HG03066 (cell line): ENCODE results near the gene KCNA1.
"Not testable (repeated sequence)": the region's sequence is repeated elsewhere in the genome, so short reads cannot be mapped to it uniquely, and the experiment has no call there.

ENCODE experiments used
- ATAC-seq: cut with Tn5 transposase; IDR thresholded peaks from one replicate; pipeline ENCODE4 v1.9.1; 2021; ENCODE audit warnings: low read depth; ENCODE audit not compliant: unreplicated experiment

KCNA1 gene

GRCh38 chr12:4909734-4910501 lies at the start of gene KCNA1:
Gene KCNA1 (plus strand): TSS chr12:4909905. CDS start chr12:4911379, 1,474 bp downstream.
- ATAC-seq: no peak

DNA sequence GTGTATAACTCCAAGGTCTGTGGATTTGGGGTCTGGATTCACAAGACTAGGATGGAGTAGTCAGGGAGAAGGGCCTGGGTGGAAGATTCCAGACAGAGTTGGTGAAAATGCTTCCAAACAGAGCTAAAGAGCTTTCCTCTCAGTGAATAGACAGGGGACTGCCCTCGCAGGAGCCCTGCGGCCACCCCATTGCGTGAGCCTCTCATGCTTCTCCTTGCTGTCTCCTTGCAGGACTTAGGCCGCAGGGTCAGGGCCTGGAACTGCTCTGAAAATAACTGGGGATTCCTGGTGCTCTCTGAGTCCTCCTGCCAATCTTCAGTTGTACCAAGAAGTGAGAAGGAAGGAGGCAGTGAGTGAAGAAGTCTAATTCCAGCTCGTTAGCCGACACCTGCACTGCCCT lies 49.0 kb upstream of the KCNA1 start:
- ATAC-seq: no peak

- ATAC-seq: no peak
Measured at GRCh38 chr12:4862809-4863208, 46.9 kb upstream of the KCNA1 start.

GRCh38 chr12:4864575-4864974 lies 45.1 kb upstream of the KCNA1 start:
- ATAC-seq: no peak

DNA sequence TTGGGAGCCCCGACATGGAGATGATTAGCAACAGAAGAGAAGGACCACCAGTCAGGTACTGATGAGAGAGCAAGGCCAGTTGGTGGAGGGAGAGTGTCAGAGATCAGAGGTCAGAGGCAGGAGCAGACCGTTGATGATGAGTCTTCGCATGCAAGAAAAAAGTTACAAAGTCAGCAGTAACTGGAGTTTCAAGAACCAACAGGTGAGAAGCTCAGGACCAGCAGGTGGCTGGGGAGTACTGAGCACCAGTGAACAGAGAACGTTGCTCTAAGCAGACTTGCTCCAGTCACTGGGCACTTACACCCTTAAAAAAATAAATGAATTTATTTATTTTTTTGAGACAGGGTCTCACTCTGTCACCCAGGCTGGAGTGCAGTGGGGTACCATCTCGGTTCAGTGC lies 44.5 kb upstream of the KCNA1 start:
- ATAC-seq: no peak

- no peak for ATAC-seq
Measured at GRCh38 chr12:4866299-4866698, 43.4 kb upstream of the KCNA1 start.

DNA sequence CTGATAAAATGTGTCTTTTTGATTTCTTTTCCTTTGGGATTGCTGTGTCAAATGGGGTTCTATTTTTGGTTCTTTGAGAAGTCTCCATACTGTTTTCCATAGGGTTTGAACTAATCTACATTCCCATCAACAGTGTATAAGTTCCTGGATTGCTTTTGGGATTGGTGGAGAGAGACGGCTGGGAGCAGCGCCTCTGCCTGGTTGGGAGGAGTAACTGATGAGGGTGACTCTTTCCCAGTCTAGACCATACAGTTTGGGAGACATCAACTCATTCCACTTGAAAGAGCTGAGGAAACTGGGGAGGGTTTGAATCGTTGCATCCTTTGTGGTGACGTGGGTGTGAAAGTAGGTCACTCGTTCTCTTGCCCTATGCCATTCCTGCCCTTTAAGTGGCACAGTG lies 42.3 kb upstream of the KCNA1 start:
- no peak for ATAC-seq

GRCh38 chr12:4870423-4870822 lies 39.3 kb upstream of the KCNA1 start:
- ATAC-seq: no peak

GRCh38 chr12:4871514-4871913 lies 38.2 kb upstream of the KCNA1 start:
- ATAC-seq: no peak

GRCh38 chr12:4873947-4874346 lies 35.8 kb upstream of the KCNA1 start:
- no peak for ATAC-seq

DNA sequence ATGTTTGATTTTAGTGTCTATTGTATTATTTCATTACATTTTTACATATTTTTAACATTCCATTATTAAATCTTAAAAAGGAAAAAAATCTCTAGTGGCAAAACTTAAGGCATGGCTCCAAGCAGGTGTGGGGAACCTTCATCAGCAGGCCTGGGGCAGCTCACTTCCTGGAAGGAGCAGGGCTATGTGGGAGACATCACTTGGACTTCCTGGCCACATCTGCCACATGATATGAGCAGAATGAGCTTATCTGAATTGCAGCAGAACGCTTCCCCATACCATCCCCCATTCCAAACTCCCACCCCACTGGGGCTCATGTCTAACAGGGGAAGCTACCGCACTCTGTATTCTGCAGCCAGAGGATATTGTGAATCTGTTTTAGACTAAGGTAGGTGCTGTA lies 35.0 kb upstream of the KCNA1 start:
- ATAC-seq: no peak

GRCh38 chr12:4879481-4879880 lies 30.2 kb upstream of the KCNA1 start:
- not testable (repeated sequence) for ATAC-seq

GRCh38 chr12:4881266-4882064 lies 28.2 kb upstream of the KCNA1 start:
- ATAC-seq: no peak

DNA sequence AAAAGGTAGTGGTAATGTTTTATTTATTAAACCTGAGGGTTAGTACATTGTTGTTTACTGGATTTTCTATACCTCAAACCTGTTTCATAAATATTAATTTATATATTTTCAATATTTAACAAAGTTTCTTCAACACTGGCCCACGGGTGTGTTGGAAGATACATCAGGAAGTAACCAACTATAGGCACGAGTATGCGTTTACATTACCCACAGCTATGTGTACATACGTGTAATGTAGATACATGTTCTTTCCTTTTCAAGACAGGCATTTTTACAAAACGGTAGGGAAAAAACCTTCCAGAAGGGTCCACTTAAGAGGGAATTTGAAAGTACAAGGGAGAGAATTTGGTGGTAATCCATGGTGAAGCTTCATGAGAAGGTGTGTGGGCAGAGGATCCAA lies 17.8 kb upstream of the KCNA1 start:
- ATAC-seq: no peak

DNA sequence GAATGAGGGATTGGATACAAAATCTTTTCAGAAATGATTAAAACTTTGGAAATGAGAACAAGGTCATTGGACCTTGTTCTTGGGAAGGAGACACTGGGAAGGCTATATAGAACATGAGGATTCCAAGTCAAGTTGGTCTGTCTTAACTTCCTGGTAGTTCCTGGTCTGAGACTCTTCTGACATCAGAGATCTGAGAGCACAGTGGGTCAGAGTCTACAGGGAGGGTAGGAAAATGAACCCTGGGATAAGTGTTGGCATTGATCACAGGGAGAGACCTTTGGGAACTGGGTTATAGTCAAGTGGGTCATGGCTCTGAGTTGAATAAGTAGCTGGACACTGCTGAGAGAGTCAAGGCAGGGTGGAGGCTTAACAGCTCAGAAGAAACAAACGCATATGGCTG lies 17.3 kb upstream of the KCNA1 start:
- no peak for ATAC-seq

DNA sequence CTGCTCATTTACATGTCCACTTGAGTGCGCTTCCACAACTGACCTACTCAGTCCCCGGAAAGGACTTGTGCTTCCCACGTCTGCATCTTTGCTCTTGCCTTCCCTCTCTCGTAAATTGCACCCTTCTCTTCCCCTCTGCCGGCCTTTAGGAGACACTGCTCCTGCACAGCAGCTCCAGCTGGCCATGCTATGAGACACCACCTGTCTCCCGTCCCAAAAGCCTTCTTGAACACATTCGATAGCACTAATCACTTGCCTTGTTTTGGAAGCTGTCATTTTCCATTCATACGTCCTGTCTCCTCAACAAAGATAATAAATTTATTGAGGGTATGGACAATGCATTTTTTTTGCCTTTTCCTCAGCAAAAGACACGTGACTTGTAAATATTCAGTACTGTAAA lies 15.7 kb upstream of the KCNA1 start:
- ATAC-seq: no peak

DNA sequence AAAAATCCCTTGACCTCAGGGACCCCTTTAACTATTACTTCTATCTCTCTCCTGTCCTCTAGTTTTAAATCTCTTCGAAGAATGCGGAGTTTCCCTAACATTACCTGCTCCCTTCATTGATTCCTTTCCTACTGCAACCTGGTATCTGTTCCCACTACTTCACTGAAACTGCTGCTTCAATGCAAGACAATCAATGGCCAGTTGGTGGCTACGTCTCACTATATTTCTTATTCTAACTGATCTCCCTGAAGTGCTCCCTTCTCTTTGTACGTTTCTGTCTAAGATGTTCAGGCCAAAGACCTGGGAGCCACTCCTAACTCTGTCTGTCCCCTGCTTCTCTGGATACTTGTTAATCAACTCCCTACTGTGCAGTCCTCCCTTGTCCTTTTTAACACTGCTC lies 10.3 kb upstream of the KCNA1 start:
- ATAC-seq: no peak

GRCh38 chr12:4900327-4900726 lies 9.4 kb upstream of the KCNA1 start:
- no peak for ATAC-seq

- ATAC-seq: no peak
Measured at GRCh38 chr12:4905316-4905715, 4.4 kb upstream of the KCNA1 start.

- no peak for ATAC-seq
Measured at GRCh38 chr12:4908684-4909409, 858 bp upstream of the KCNA1 start.

DNA sequence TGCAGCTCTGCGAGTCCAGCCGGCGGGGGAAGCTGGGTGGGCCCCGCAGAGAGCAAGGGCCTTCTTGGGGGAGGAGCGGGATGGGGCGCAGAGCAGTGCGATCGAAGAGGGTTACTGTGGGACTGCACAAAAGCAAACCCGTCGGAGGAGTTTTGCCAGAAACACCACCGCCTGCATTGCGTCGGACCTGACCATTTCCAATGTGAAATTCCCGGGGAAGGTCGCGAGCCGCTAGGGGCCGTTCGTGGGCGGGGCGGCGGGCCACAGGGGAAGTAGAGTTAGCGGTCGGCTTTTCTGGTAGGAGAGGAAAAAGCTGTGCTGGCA lies 333 bp upstream of the KCNA1 start:
- no peak for ATAC-seq
